Activated CD4-positive, alpha-beta T cell treated with anti-CD3 and anti-CD28 coated beads, Interleukin-2, amount 50 U/mL, for 4 hours (primary cell): Measurements from ENCODE around the gene RNF217.
"Not testable (repeated sequence)": the region's sequence is repeated elsewhere in the genome, so short reads cannot be mapped to it uniquely, and the experiment has no call there.

ENCODE experiments used
- DNase-seq, 2 experiments: peaks; one replicate each; pipeline ENCODE4 v3.0.0-alpha.2; 2020

The RNF217 gene

GRCh38 chr6:125020385-125020784 is 58.1 kb downstream of the RNF217 start:
- no peak for DNase-seq

GRCh38 chr6:125022391-125022989 is 60.3 kb downstream of the RNF217 start:
- DNase-seq: no peak

GRCh38 chr6:125025164-125025854 is 63.1 kb downstream of the RNF217 start:
- no peak for DNase-seq

- DNase-seq: no peak
Observed at GRCh38 chr6:125027287-125027686, 65.0 kb downstream of the RNF217 start.

GRCh38 chr6:125030969-125031368 is 68.7 kb downstream of the RNF217 start:
- no peak for DNase-seq

GRCh38 chr6:125031385-125031784 is 69.1 kb downstream of the RNF217 start:
- DNase-seq: no peak

- DNase-seq: not testable (repeated sequence)
Observed at GRCh38 chr6:125034929-125035328, 72.7 kb downstream of the RNF217 start.

GRCh38 chr6:125036486-125036885 is 74.2 kb downstream of the RNF217 start:
- not testable (repeated sequence) for DNase-seq

- no peak for DNase-seq
Observed at GRCh38 chr6:125037827-125038226, 75.6 kb downstream of the RNF217 start.

GRCh38 chr6:125038925-125039324 is 76.7 kb downstream of the RNF217 start:
- DNase-seq: no peak

GRCh38 chr6:125041740-125042459 is 79.7 kb downstream of the RNF217 start:
- DNase-seq: no peak

- no peak for DNase-seq
Observed at GRCh38 chr6:125044066-125044465, 81.8 kb downstream of the RNF217 start.

- DNase-seq: no peak
Observed at GRCh38 chr6:125044667-125045066, 82.4 kb downstream of the RNF217 start.

- DNase-seq: no peak
Observed at GRCh38 chr6:125046107-125046925, 84.1 kb downstream of the RNF217 start.

- no peak for DNase-seq
Observed at GRCh38 chr6:125048274-125048673, 86.0 kb downstream of the RNF217 start.

GRCh38 chr6:125050663-125051318 is 88.6 kb downstream of the RNF217 start:
- no peak for DNase-seq

- DNase-seq: no peak
Observed at GRCh38 chr6:125053809-125054208, 91.6 kb downstream of the RNF217 start.

GRCh38 chr6:125054331-125054730 is 92.1 kb downstream of the RNF217 start:
- no peak for DNase-seq

- DNase-seq: no peak
Observed at GRCh38 chr6:125057392-125058246, 95.4 kb downstream of the RNF217 start.

GRCh38 chr6:125058546-125058945 is 96.3 kb downstream of the RNF217 start:
- DNase-seq: no peak

GRCh38 chr6:125063307-125063706 is 101.1 kb downstream of the RNF217 start:
- DNase-seq: no peak

GRCh38 chr6:125066140-125066539 is 103.9 kb downstream of the RNF217 start:
- no peak for DNase-seq
